HUES64 (cell line): ENCODE data around the gene FAM118A.
"Not testable (repeated sequence)": the region's sequence is repeated elsewhere in the genome, so short reads cannot be mapped to it uniquely, and the experiment has no call there.

ENCODE experiments used
- H3K27ac ChIP-seq: 2 replicates; pipeline ENCODE4 v1.7.0; 2013; ENCODE audit warnings: low read depth, low read length, inconsistent platforms
- H3K27me3 ChIP-seq: 2 replicates; pipeline ENCODE4 v1.6.1; 2013; ENCODE audit warnings: mild to moderate bottlenecking, low read length; ENCODE audit not compliant: insufficient read depth
- H3K36me3 ChIP-seq: 2 replicates; pipeline ENCODE4 v1.6.1; 2013; ENCODE audit warnings: mild to moderate bottlenecking, low read length; ENCODE audit not compliant: insufficient read depth
- H3K4me1 ChIP-seq: 2 replicates; pipeline ENCODE4 v1.6.1; 2013; ENCODE audit warnings: mild to moderate bottlenecking, low read length, moderate library complexity; ENCODE audit not compliant: insufficient read depth
- H3K4me3 ChIP-seq: 2 replicates; pipeline ENCODE4 v1.5.1; 2013; ENCODE audit warnings: mild to moderate bottlenecking, low read length, moderate library complexity
- H3K9ac ChIP-seq: 2 replicates; pipeline ENCODE4 v1.6.1; 2013; ENCODE audit warnings: mild to moderate bottlenecking, low read depth, low read length
- H3K9me3 ChIP-seq: 2 replicates; pipeline ENCODE4 v1.6.1; 2013; ENCODE audit warnings: low read depth, low read length; ENCODE audit not compliant: insufficient read depth
- WGBS: fragments of 150-250, 120-280 bp; methylation state at CpG from one replicate; pipeline ENCODE4 v1.1.7; 2013; ENCODE audit warnings: missing lambda C conversion rate; 5-methylcytosine and 5-hydroxymethylcytosine counted together

Gene FAM118A

GRCh38 chr22:45352757-45353156 is 43.0 kb downstream of the FAM118A start:
- not testable (repeated sequence) for H3K9me3 ChIP-seq, H3K36me3 ChIP-seq, H3K27me3 ChIP-seq, H3K4me1 ChIP-seq, H3K4me3 ChIP-seq, H3K9ac ChIP-seq, H3K27ac ChIP-seq
- WGBS: 83% methylated on average over 5 of the region's 5 CpGs

GRCh38 chr22:45353786-45354185 is 44.1 kb downstream of the FAM118A start:
- H3K9ac ChIP-seq: no peak overlapping the region
- H3K4me3 ChIP-seq: no peak overlapping the region
- H3K27me3 ChIP-seq: no peaks in the 10 kb centered on the region
- no peaks in the 10 kb centered on the region for H3K9me3 ChIP-seq
- no peak overlapping the region for H3K27ac ChIP-seq
- H3K36me3 ChIP-seq: no peaks in the 10 kb centered on the region
- H3K4me1 ChIP-seq: no peaks in the 10 kb centered on the region
- 93% methylated on average over 4 of the region's 5 CpGs for WGBS

- Histone ChIP-seq H3K4me3 (no peak overlapping the region), H3K9ac (no peak overlapping the region)
These were observed 47.8 kb downstream of the FAM118A start for GRCh38 chr22:45357490-45357889.

GRCh38 chr22:45358127-45358526 is 48.4 kb downstream of the FAM118A start:
- H3K9me3 ChIP-seq: no peaks in the 10 kb centered on the region
- H3K27ac ChIP-seq: no peak overlapping the region
- no peaks in the 10 kb centered on the region for H3K4me1 ChIP-seq
- WGBS: 86% methylated on average over 1 of the region's 1 CpG
- H3K4me3 ChIP-seq: no peak overlapping the region
- no peaks in the 10 kb centered on the region for H3K36me3 ChIP-seq
- H3K27me3 ChIP-seq: no peaks in the 10 kb centered on the region
- H3K9ac ChIP-seq: no peak overlapping the region

More at GRCh38 chr22:45357490-45357889, 47.8 kb downstream of the FAM118A start:
- WGBS: 100% methylated on average over 1 of the region's 1 CpG
- Histone ChIP-seq H3K27me3 (no peaks in the 10 kb centered on the region), H3K27ac (no peak overlapping the region), H3K36me3 (no peaks in the 10 kb centered on the region), H3K9me3 (no peaks in the 10 kb centered on the region), H3K4me1 (no peaks in the 10 kb centered on the region)

- no peaks in the 10 kb centered on the region for H3K27me3 ChIP-seq
- H3K27ac ChIP-seq: no peak overlapping the region
- H3K9ac ChIP-seq: no peak overlapping the region
- no peaks in the 10 kb centered on the region for H3K9me3 ChIP-seq
- H3K4me3 ChIP-seq: no peak overlapping the region
- 88% methylated on average over 4 of the region's 4 CpGs for WGBS
- H3K36me3 ChIP-seq: no peaks in the 10 kb centered on the region
- no peaks in the 10 kb centered on the region for H3K4me1 ChIP-seq
These were observed 49.9 kb downstream of the FAM118A start for GRCh38 chr22:45359627-45360026.

- Histone ChIP-seq H3K9me3 (no peaks in the 10 kb centered on the region), H3K27ac (no peak overlapping the region), H3K4me1 (no peaks in the 10 kb centered on the region), H3K4me3 (no peak overlapping the region), H3K36me3 (no peaks in the 10 kb centered on the region), H3K9ac (no peak overlapping the region), H3K27me3 (no peaks in the 10 kb centered on the region)
- 82% methylated on average over 3 of the region's 3 CpGs for WGBS
These were observed 57.0 kb downstream of the FAM118A start for GRCh38 chr22:45366713-45367112.

GRCh38 chr22:45373592-45373991 is 63.9 kb downstream of the FAM118A start:
- 93% methylated on average over 3 of the region's 3 CpGs for WGBS
- not testable (repeated sequence) for H3K36me3 ChIP-seq, H3K4me3 ChIP-seq, H3K9ac ChIP-seq, H3K27ac ChIP-seq, H3K27me3 ChIP-seq, H3K4me1 ChIP-seq
- peaks cover 14% of the 10 kb centered on the region; the same call in 1 of the 2 replicates for H3K9me3 ChIP-seq

GRCh38 chr22:45376009-45376408 is 66.3 kb downstream of the FAM118A start:
- Histone ChIP-seq H3K4me3 (no peak overlapping the region), H3K4me1 (no peaks in the 10 kb centered on the region), H3K9me3 (peaks cover 14% of the 10 kb centered on the region; the same call in 1 of the 2 replicates), H3K27ac (no peak overlapping the region), H3K9ac (no peak overlapping the region), H3K36me3 (no peaks in the 10 kb centered on the region), H3K27me3 (no peaks in the 10 kb centered on the region)
- no CpG with 5 or more reads among the region's 3 CpGs for WGBS

- H3K9ac ChIP-seq: no peak overlapping the region
- H3K9me3 ChIP-seq: peaks cover 14% of the 10 kb centered on the region; the same call in 1 of the 2 replicates
- H3K27ac ChIP-seq: no peak overlapping the region
- 91% methylated on average over 1 of the region's 1 CpG for WGBS
- no peaks in the 10 kb centered on the region for H3K36me3 ChIP-seq
- no peak overlapping the region for H3K4me3 ChIP-seq
- no peaks in the 10 kb centered on the region for H3K4me1 ChIP-seq
- no peaks in the 10 kb centered on the region for H3K27me3 ChIP-seq
These were observed 67.0 kb downstream of the FAM118A start for GRCh38 chr22:45376703-45377102.

GRCh38 chr22:45381348-45381747 is 71.6 kb downstream of the FAM118A start:
- no peak overlapping the region for H3K27ac ChIP-seq
- 91% methylated on average over 2 of the region's 2 CpGs for WGBS

GRCh38 chr22:45389546-45389945 is 79.8 kb downstream of the FAM118A start:
- Histone ChIP-seq H3K4me1 (no peaks in the 10 kb centered on the region), H3K4me3 (no peak overlapping the region), H3K27me3 (no peaks in the 10 kb centered on the region), H3K36me3 (no peaks in the 10 kb centered on the region), H3K9me3 (no peaks in the 10 kb centered on the region), H3K9ac (no peak overlapping the region), H3K27ac (no peak overlapping the region)
- WGBS: 96% methylated on average over 3 of the region's 3 CpGs

More at GRCh38 chr22:45381348-45381747, 71.6 kb downstream of the FAM118A start:
- no peak overlapping the region for H3K9ac ChIP-seq
- no peaks in the 10 kb centered on the region for H3K27me3 ChIP-seq
- H3K9me3 ChIP-seq: no peaks in the 10 kb centered on the region
- H3K4me1 ChIP-seq: no peaks in the 10 kb centered on the region
- no peak overlapping the region for H3K4me3 ChIP-seq
- no peaks in the 10 kb centered on the region for H3K36me3 ChIP-seq
